ENCODE data around the gene ARFGEF3.

ARFGEF3 gene

DNA sequence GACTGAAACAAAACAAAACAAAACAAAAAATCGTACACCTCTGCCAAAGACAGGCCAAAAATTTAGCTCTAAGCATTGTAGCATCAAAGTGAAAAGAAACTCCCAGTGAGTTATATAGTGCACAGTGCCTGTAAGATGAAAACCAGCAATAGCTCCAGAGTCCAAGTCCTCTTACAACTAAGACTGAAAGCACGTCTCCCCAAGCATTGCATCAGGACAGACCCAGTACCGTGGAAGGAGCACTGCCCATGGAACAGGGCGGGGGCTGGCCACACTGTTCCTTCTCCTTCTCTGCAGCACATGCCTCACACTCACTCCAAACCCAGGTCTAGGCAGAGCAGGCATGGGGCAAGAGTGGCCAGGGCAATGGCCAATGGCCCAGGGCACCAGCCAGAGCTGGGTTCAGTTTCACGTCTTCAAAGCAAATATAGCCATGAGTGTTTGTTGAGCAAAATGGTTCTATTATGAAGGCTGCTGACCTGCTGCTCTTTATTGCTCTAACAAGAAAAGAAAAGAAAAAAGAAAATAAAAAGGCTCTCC is 128.8 kb downstream of the ARFGEF3 start:
- TF ChIP-seq, protein P1, sequence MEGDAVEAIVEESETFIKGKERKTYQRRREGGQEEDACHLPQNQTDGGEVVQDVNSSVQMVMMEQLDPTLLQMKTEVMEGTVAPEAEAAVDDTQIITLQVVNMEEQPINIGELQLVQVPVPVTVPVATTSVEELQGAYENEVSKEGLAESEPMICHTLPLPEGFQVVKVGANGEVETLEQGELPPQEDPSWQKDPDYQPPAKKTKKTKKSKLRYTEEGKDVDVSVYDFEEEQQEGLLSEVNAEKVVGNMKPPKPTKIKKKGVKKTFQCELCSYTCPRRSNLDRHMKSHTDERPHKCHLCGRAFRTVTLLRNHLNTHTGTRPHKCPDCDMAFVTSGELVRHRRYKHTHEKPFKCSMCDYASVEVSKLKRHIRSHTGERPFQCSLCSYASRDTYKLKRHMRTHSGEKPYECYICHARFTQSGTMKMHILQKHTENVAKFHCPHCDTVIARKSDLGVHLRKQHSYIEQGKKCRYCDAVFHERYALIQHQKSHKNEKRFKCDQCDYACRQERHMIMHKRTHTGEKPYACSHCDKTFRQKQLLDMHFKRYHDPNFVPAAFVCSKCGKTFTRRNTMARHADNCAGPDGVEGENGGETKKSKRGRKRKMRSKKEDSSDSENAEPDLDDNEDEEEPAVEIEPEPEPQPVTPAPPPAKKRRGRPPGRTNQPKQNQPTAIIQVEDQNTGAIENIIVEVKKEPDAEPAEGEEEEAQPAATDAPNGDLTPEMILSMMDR (IDR thresholded peaks at IDR 0.05; ENCODE audit: control insufficient read depth, extremely low read depth, insufficient read depth) = no peak
- H3K4me3 ChIP-seq (ENCODE audit: low read depth, low read length) = no peak overlapping the region
- no peak for DNase-seq (ENCODE audit: low read depth)

DNA sequence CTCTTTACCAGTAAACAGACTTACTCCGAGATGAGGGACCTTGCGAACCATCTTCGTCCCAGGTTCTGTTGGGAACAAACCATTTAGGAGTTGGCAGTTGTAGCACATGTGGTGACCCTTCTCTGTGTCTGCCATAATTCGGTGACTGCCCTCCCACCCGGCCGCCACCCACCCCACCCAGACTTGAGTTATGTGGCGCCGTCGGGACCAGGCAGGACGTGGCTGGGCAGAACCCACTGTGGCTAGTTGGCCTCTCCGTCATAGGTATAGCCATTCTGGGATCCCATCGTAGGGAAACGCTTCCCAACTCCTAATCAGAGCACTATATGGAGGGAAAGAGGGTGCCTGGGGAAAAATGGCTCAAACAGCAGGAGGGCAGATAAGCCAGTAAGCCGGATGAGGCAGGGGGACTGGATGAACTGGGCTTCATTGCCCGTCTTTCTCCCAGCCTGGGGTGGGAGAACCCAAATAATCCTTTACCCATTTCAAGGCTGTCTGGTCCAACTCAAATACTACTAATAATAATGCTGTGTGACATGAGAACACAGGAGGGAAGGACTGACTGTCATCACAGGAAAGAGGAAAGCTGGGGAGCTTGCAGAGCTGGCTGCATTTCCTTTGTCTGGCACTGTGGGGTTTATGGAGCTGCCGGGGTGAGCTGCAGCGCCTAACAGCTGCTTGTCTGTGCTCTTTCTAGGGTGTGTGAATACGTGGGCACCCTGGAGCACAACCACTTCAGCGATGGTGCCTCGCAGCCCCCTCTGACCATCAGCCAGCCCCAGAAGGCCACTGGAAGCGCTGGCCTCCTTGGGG is 129.5 kb downstream of the ARFGEF3 start:
- H3K4me3 ChIP-seq (ENCODE audit: low read depth, low read length) = no peak overlapping the region
- no peak for DNase-seq (ENCODE audit: low read depth)
- TF ChIP-seq, protein P1 (IDR thresholded peaks at IDR 0.05; ENCODE audit: control insufficient read depth, extremely low read depth, insufficient read depth) = no peak

DNA sequence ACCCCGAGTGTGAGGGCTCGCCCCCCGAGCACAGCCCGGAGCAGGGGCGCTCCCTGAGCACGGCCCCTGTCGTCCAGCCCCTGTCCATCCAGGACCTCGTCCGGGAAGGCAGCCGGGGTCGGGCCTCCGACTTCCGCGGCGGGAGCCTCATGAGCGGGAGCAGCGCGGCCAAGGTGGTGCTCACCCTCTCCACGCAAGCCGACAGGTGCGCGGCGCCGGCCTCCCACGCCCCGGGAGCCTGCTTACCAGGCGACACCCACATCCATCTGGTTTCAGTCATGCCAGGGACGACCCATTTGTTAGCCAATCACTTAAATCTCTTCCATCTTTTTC is 130.1 kb downstream of the ARFGEF3 start:
- TF ChIP-seq, protein P1 (IDR thresholded peaks at IDR 0.05; ENCODE audit: control insufficient read depth, extremely low read depth, insufficient read depth) = no peak
- H3K4me3 ChIP-seq (ENCODE audit: low read depth, low read length) = no peak overlapping the region
- no peak for DNase-seq (ENCODE audit: low read depth)

- TF ChIP-seq, protein P1 (IDR thresholded peaks at IDR 0.05; ENCODE audit: control insufficient read depth, extremely low read depth, insufficient read depth) = no peak
- DNase-seq (ENCODE audit: low read depth) = no peak
- no peak overlapping the region for H3K4me3 ChIP-seq (ENCODE audit: low read depth, low read length)
Measured at GRCh38 chr6:138292482-138292881, 130.7 kb downstream of the ARFGEF3 start.

DNA sequence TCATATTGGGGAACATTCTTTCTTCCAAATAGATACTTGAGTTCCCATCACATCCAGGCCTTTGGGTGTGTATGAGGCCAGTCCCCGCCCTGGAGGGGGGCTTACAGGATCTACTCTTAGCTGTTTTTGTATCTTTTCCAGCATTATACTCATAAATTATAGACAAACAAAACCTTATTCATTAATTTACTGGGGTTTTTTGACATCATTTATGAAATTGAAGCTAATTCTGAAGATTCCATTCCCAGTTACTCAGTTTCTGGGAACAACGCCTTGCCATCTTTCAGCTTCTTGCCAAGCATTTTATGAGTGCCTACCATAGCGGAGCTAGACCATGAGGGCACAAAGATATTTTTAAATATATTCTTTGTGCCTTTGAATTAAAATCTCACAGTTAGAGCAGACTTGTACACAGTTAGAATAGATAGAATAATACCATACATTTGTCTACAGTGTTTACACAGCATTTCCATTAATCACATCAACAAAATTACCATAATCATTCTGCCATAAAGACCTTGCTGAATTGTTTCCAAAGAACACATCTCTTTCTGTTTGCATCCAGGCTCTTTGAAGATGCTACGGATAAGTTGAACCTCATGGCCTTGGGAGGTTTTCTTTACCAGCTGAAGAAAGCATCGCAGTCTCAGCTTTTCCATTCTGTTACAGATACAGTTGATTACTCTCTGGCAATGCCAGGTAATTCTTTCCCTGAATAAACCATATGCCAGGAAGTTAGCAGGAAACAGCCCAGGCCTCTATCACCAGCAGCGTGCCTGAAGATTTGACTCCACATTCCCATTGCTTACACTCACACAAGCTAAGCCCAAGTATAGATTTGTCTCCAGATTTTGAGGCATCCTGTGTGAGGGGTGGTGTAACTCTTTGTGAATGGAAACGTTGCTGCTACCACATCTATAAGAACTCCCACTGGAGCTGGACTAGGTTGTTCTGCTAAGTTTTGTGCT is 132.0 kb downstream of the ARFGEF3 start:
- no peak for DNase-seq (ENCODE audit: low read depth)
- TF ChIP-seq, protein P1 (IDR thresholded peaks at IDR 0.05; ENCODE audit: control insufficient read depth, extremely low read depth, insufficient read depth) = no peak
- H3K4me3 ChIP-seq (ENCODE audit: low read depth, low read length) = no peak overlapping the region

DNA sequence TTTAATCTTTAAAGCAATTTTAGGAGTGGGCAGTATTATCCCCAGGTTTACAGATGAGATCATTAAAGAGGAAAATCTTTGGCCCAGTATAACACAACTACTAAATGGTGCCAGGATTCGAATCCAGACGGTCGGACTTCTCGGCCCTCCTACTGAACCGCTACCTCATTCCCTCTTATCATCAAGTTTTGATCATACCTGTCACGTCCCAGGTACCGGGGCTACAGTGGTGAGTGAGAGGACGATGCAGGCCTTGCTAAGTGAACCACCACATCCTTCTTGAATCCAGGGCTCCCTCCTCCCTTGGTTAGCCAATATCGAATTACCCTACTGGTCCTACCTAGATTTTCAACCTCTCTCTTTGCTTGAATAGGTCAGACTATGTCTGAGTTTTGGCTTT is 134.6 kb downstream of the ARFGEF3 start:
- H3K4me3 ChIP-seq (ENCODE audit: low read depth, low read length) = no peak overlapping the region

More for the DNA sequence above, 134.6 kb downstream of the ARFGEF3 start:
- no peak for DNase-seq (ENCODE audit: low read depth)
- TF ChIP-seq, protein P1 (IDR thresholded peaks at IDR 0.05; ENCODE audit: control insufficient read depth, extremely low read depth, insufficient read depth) = no peak
